Measurements from ENCODE around the gene PPP1R14C.

The PPP1R14C gene

DNA sequence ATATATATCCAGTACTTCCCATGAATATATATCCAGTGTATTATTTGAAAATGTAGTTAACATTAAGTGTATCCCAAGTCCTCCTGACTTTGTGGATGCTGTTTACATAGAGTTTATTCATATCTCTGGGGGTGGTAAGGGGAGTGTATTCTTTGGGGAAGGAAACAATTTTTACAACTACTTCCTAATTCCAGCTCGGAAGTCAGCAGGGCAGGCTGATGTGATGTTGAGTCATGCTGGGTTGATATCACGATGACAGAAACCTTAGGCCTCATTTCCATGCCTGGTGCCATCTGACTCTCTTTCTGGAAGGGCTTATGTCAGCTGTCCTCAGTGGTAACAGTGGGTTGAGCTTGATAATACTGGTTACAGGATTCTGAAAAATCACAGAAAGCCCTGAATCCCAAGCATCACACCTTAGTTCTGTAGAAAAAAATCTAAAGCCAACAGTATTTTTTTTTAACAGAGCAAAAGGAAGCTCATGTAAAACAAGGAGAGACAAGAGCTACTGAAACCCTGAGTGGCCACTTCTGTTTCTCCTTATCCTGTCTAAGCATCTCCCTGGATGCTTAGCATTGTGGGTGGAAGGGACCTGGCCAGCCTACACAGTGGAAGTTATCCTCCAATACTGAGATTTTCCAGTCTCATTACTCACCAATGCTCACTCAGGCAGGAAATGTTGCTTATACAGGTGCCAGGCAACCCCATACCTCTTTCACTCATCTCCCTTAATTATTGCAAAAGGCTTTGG is 150.8 kb downstream of the PPP1R14C start:
- Histone ChIP-seq H3K4me1 (ENCODE audit: control insufficient read depth, insufficient read depth, low read depth, low read length) (peaks cover 7% of the 10 kb centered on the region), H3K27ac (ENCODE audit: low read length, poor library complexity, severe bottlenecking) (no peak overlapping the region), H3K36me3 (ENCODE audit: control insufficient read depth in 1 of 2, insufficient read depth in 2 of 2, low read depth in 1 of 2, low read length in 2 of 2) (no peaks in the 10 kb centered on the region), H3K4ac (ENCODE audit: low read depth in 1 of 2, low read length in 2 of 2) (no peak overlapping the region), H2BK15ac (ENCODE audit: low read depth, poor library complexity, severe bottlenecking) (no peak overlapping the region), H2AFZ (ENCODE audit: low read depth, low read length) (no peak overlapping the region), H4K91ac (ENCODE audit: low read length) (no peak overlapping the region), H4K8ac (ENCODE audit: low read length) (no peak overlapping the region), H3K9ac (ENCODE audit: low read length) (peak overlapping the region; percentile 63), H2BK120ac (ENCODE audit: low read depth, low read length) (no peak overlapping the region), H3K23ac (ENCODE audit: low read length in 2 of 2) (no peak overlapping the region), H2AK5ac (ENCODE audit: low read length, severe bottlenecking) (no peak overlapping the region), H3K14ac (ENCODE audit: low read length in 2 of 2) (no peak overlapping the region), H3K9me3 (ENCODE audit: control insufficient read depth, low read length) (peaks cover 10% of the 10 kb centered on the region), H2BK12ac (ENCODE audit: low read length in 2 of 2) (no peak overlapping the region), H3K18ac (ENCODE audit: low read depth in 1 of 2, low read length in 2 of 2) (peak overlapping the region in 1 of 2 experiments; percentile 14), H3K4me3 (ENCODE audit: insufficient read depth in 1 of 2, low read depth in 1 of 2, low read length in 2 of 2) (no peak overlapping the region), H3K27me3 (ENCODE audit: control insufficient read depth in 1 of 2, insufficient read depth in 1 of 2, low read length in 2 of 2) (peaks cover 0 to 19% of the 10 kb centered on the region in 2 experiments), H3K79me1 (replicated peaks; ENCODE audit: low read length, poor library complexity, severe bottlenecking) (no peaks in the 10 kb centered on the region), H2BK5ac (ENCODE audit: low read depth, low read length, poor library complexity, severe bottlenecking) (no peak overlapping the region), H3K4me2 (ENCODE audit: low read length, poor library complexity, severe bottlenecking) (no peak overlapping the region)
- WGBS, result 15% methylated on average over 2 of the region's 2 CpGs
- DNase-seq, result peak; percentile 50

DNA sequence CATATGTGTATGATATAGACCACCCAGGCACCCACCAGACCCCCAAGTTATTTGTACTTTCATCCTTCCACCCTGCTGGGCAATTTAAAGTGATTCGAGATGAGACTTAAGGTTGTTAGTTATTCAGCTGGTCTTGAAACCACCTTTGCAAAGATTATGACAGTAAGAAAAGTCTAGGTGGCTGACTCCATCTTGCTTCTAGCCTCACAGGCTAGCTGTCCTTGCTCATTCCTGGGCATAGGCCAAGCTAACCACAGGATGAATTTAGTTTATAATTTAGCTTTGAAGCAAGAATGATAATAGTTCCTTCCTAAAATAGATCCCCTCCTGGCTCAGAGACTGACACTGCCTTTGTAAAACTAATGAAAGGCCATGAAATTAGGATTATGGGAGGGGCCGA is 154.0 kb downstream of the PPP1R14C start:
- H3K79me1 ChIP-seq (replicated peaks; ENCODE audit: low read length, poor library complexity, severe bottlenecking), result no peaks in the 10 kb centered on the region
- no peak overlapping the region for H2BK120ac ChIP-seq (ENCODE audit: low read depth, low read length)
- H3K4ac ChIP-seq (ENCODE audit: low read depth in 1 of 2, low read length in 2 of 2), result no peak overlapping the region
- H3K23ac ChIP-seq (ENCODE audit: low read length in 2 of 2), result no peak overlapping the region
- H3K4me3 ChIP-seq (ENCODE audit: insufficient read depth in 1 of 2, low read depth in 1 of 2, low read length in 2 of 2), result no peak overlapping the region
- H3K27me3 ChIP-seq (ENCODE audit: control insufficient read depth in 1 of 2, insufficient read depth in 1 of 2, low read length in 2 of 2), result peaks cover 0 to 5% of the 10 kb centered on the region in 2 experiments
- H3K27ac ChIP-seq (ENCODE audit: low read length, poor library complexity, severe bottlenecking), result no peak overlapping the region
- H3K9me3 ChIP-seq (ENCODE audit: control insufficient read depth, low read length), result peaks cover 10% of the 10 kb centered on the region
- no peak overlapping the region for H4K8ac ChIP-seq (ENCODE audit: low read length)
- H2AFZ ChIP-seq (ENCODE audit: low read depth, low read length), result no peak overlapping the region
- no peak overlapping the region for H3K18ac ChIP-seq (ENCODE audit: low read depth in 1 of 2, low read length in 2 of 2)
- H3K9ac ChIP-seq (ENCODE audit: low read length), result peak overlapping the region; percentile 57
- H3K14ac ChIP-seq (ENCODE audit: low read length in 2 of 2), result no peak overlapping the region
- H3K4me2 ChIP-seq (ENCODE audit: low read length, poor library complexity, severe bottlenecking), result no peak overlapping the region
- peak; percentile 3 for DNase-seq
- H2BK5ac ChIP-seq (ENCODE audit: low read depth, low read length, poor library complexity, severe bottlenecking), result no peak overlapping the region
- H3K36me3 ChIP-seq (ENCODE audit: control insufficient read depth in 1 of 2, insufficient read depth in 2 of 2, low read depth in 1 of 2, low read length in 2 of 2), result no peaks in the 10 kb centered on the region
- no peak overlapping the region for H2BK15ac ChIP-seq (ENCODE audit: low read depth, poor library complexity, severe bottlenecking)
- 78% methylated on average over 2 of the region's 2 CpGs for WGBS
- H2BK12ac ChIP-seq (ENCODE audit: low read length in 2 of 2), result no peak overlapping the region
- no peak overlapping the region for H2AK5ac ChIP-seq (ENCODE audit: low read length, severe bottlenecking)
- peaks cover 5% of the 10 kb centered on the region for H3K4me1 ChIP-seq (ENCODE audit: control insufficient read depth, insufficient read depth, low read depth, low read length)
- H4K91ac ChIP-seq (ENCODE audit: low read length), result no peak overlapping the region

DNA sequence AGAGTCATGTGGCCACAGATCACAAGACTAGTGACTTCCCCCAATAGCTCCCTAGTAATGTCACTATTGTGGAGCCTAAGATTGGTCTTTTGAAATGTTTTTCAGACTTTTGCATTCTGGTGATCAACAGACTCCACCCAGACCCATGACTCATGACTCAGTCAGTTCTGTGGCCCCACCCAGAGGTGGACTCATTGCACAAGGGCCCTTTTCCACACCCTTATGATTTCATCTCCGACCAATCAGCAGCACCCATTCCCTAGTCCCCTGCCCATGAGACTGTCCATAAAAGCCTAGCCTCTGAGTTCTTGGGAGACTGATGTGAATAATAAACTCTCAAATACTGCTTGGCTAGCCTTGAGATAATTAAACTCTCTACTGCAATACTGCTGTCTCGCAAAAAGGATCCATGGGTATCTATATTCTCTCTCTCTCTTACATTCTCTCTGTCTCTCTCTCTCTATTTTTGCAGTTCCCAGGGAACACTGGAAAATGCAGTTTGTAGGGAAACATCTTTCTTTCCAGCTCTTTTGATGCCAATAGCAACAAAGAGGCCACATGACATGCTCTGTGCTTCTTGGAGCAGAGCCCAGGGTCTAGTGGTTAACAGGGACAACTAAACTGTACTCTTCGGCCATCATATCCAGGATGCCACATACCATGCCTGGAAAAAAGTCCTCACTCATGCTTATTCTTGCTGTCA is 154.6 kb downstream of the PPP1R14C start:
- H3K4me3 ChIP-seq (ENCODE audit: insufficient read depth in 1 of 2, low read depth in 1 of 2, low read length in 2 of 2), result peak overlapping the region in 1 of 2 experiments; percentile 0
- H3K14ac ChIP-seq (ENCODE audit: low read length in 2 of 2), result no peak overlapping the region
- no peak overlapping the region for H2BK5ac ChIP-seq (ENCODE audit: low read depth, low read length, poor library complexity, severe bottlenecking)
- H2BK120ac ChIP-seq (ENCODE audit: low read depth, low read length), result no peak overlapping the region
- no peak overlapping the region for H2AFZ ChIP-seq (ENCODE audit: low read depth, low read length)
- H3K4me1 ChIP-seq (ENCODE audit: control insufficient read depth, insufficient read depth, low read depth, low read length), result peaks cover 7% of the 10 kb centered on the region
- H3K27me3 ChIP-seq (ENCODE audit: control insufficient read depth in 1 of 2, insufficient read depth in 1 of 2, low read length in 2 of 2), result peaks cover 0 to 5% of the 10 kb centered on the region in 2 experiments
- H2AK5ac ChIP-seq (ENCODE audit: low read length, severe bottlenecking), result no peak overlapping the region
- no peaks in the 10 kb centered on the region for H3K79me1 ChIP-seq (replicated peaks; ENCODE audit: low read length, poor library complexity, severe bottlenecking)
- no peak overlapping the region for H2BK12ac ChIP-seq (ENCODE audit: low read length in 2 of 2)
- 89% methylated on average over 3 of the region's 3 CpGs for WGBS
- DNase-seq, result peak; percentile 66
- H3K18ac ChIP-seq (ENCODE audit: low read depth in 1 of 2, low read length in 2 of 2), result no peak overlapping the region
- H3K27ac ChIP-seq (ENCODE audit: low read length, poor library complexity, severe bottlenecking), result no peak overlapping the region
- H3K4me2 ChIP-seq (ENCODE audit: low read length, poor library complexity, severe bottlenecking), result no peak overlapping the region
- H3K9ac ChIP-seq (ENCODE audit: low read length), result peak overlapping the region; percentile 57
- no peaks in the 10 kb centered on the region for H3K36me3 ChIP-seq (ENCODE audit: control insufficient read depth in 1 of 2, insufficient read depth in 2 of 2, low read depth in 1 of 2, low read length in 2 of 2)
- H3K4ac ChIP-seq (ENCODE audit: low read depth in 1 of 2, low read length in 2 of 2), result no peak overlapping the region
- no peak overlapping the region for H3K23ac ChIP-seq (ENCODE audit: low read length in 2 of 2)
- H4K91ac ChIP-seq (ENCODE audit: low read length), result no peak overlapping the region
- no peak overlapping the region for H4K8ac ChIP-seq (ENCODE audit: low read length)
- H3K9me3 ChIP-seq (ENCODE audit: control insufficient read depth, low read length), result peaks cover 10% of the 10 kb centered on the region
- H2BK15ac ChIP-seq (ENCODE audit: low read depth, poor library complexity, severe bottlenecking), result no peak overlapping the region

DNA sequence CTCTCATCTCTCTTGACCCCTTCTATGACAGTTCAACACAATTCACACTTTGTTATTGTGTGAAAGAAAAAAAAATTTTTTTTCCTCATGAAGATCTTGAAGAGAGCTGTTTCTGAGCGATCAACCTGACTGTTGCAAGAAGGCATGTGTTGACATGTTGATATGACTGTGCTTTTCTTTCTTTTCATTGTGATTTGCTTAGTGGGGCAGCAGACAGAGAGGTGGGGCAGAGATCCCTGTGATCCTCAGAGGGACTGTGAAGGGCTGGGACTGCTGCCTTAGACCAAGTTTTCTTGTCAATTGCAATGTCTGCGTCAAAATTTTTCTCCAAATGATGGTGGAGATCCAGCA is 155.2 kb downstream of the PPP1R14C start:
- H3K9me3 ChIP-seq (ENCODE audit: control insufficient read depth, low read length), result peaks cover 10% of the 10 kb centered on the region
- no peak overlapping the region for H2BK5ac ChIP-seq (ENCODE audit: low read depth, low read length, poor library complexity, severe bottlenecking)
- DNase-seq, result no peak
- H3K4me2 ChIP-seq (ENCODE audit: low read length, poor library complexity, severe bottlenecking), result no peak overlapping the region
- H3K9ac ChIP-seq (ENCODE audit: low read length), result peak overlapping the region; percentile 46
- no peak overlapping the region for H2BK15ac ChIP-seq (ENCODE audit: low read depth, poor library complexity, severe bottlenecking)
- H2AFZ ChIP-seq (ENCODE audit: low read depth, low read length), result no peak overlapping the region
- no peak overlapping the region for H3K27ac ChIP-seq (ENCODE audit: low read length, poor library complexity, severe bottlenecking)
- H4K8ac ChIP-seq (ENCODE audit: low read length), result no peak overlapping the region
- no peaks in the 10 kb centered on the region for H3K36me3 ChIP-seq (ENCODE audit: control insufficient read depth in 1 of 2, insufficient read depth in 2 of 2, low read depth in 1 of 2, low read length in 2 of 2)
- H2BK12ac ChIP-seq (ENCODE audit: low read length in 2 of 2), result no peak overlapping the region
- no peak overlapping the region for H2BK120ac ChIP-seq (ENCODE audit: low read depth, low read length)
- no peaks in the 10 kb centered on the region for H3K79me1 ChIP-seq (replicated peaks; ENCODE audit: low read length, poor library complexity, severe bottlenecking)
- H3K18ac ChIP-seq (ENCODE audit: low read depth in 1 of 2, low read length in 2 of 2), result no peak overlapping the region
- H3K4me3 ChIP-seq (ENCODE audit: insufficient read depth in 1 of 2, low read depth in 1 of 2, low read length in 2 of 2), result peak overlapping the region in 1 of 2 experiments; percentile 0
- 94% methylated on average over 2 of the region's 2 CpGs for WGBS
- H2AK5ac ChIP-seq (ENCODE audit: low read length, severe bottlenecking), result no peak overlapping the region
- H3K14ac ChIP-seq (ENCODE audit: low read length in 2 of 2), result no peak overlapping the region
- H3K23ac ChIP-seq (ENCODE audit: low read length in 2 of 2), result no peak overlapping the region
- H3K4me1 ChIP-seq (ENCODE audit: control insufficient read depth, insufficient read depth, low read depth, low read length), result peaks cover 12% of the 10 kb centered on the region
- H3K4ac ChIP-seq (ENCODE audit: low read depth in 1 of 2, low read length in 2 of 2), result no peak overlapping the region
- no peak overlapping the region for H4K91ac ChIP-seq (ENCODE audit: low read length)
- peaks cover 0 to 5% of the 10 kb centered on the region in 2 experiments for H3K27me3 ChIP-seq (ENCODE audit: control insufficient read depth in 1 of 2, insufficient read depth in 1 of 2, low read length in 2 of 2)
